HepG2 (cell line): ENCODE measurements around the gene KIF13A. TPM values are rescaled to one million over a fixed set of nuclear protein-coding genes. Genes with fewer than 3 reads are reported as not detected.

ENCODE experiments used
- ATAC-seq: fragments of 200-7000 bp; cut with Tn5 transposase; 3 replicates; pipeline ENCODE4 v1.9.1; 2020; ENCODE audit warnings: mild to moderate bottlenecking, moderate library complexity
- BruUV-seq: library from RNA; stranded (reverse); fragments of 400-500 nt; replicated peaks from 2 replicates; lab custom pipeline; 2021; lab: Mats Ljungman, UMichigan
- CTCF ChIA-PET: fragments of 300-600 bp; formaldehyde crosslinking; extraction: SDS; loops from one replicate; lab custom pipeline; 2021; ENCODE audit warnings: low total read pairs, inconsistent platforms, low intra/inter-chr PET ratio; lab: Yijun Ruan, JAX
- POLR2A ChIA-PET: fragments of 350-600 bp; sonication (Branson Sonifier 250); formaldehyde crosslinking; loops from one replicate; lab custom pipeline; 2020; ENCODE audit warnings: antibody characterized with exemption, inconsistent platforms; lab: Yijun Ruan, JAX
- DNase-seq: peaks from one replicate; pipeline ENCODE4 v3.0.0-alpha.2; 2015; ENCODE audit warnings: low spot score
- FAIRE-seq: peaks from 3 replicates; lab custom pipeline; 2011; peaks lifted over from hg19 to GRCh38; lab: Jason Lieb, UNC
- H2AFZ ChIP-seq: one replicate; pipeline ENCODE4 v1.6.1; 2011; ENCODE audit warnings: low read length, inconsistent platforms
- H3K27ac ChIP-seq: fragments of 300-600 bp; 3 replicates; pipeline ENCODE4 v1.8.0; 2011; ENCODE audit warnings: mixed run types, mild to moderate bottlenecking, mixed read lengths, low read length, inconsistent platforms; ENCODE audit not compliant: insufficient read depth; ENCODE audit errors: extremely low read length
- H3K27me3 ChIP-seq, 2 experiments: fragments of 200-600 bp in 1 of 2; 2 replicates in 1 of 2; 3 replicates in 1 of 2; pipeline versions ENCODE4 v1.6.0 to v1.8.0; 2011; ENCODE audit warnings: low read length in 2 of 2, mild to moderate bottlenecking in 2 of 2, moderate library complexity in 2 of 2, inconsistent platforms in 1 of 2; ENCODE audit not compliant: insufficient read depth in 2 of 2, control insufficient read depth in 1 of 2
- H3K36me3 ChIP-seq, 2 experiments: fragments of 200-600 bp in 1 of 2; replicated peaks in 1 of 2; 2 replicates in 1 of 2; 3 replicates in 1 of 2; pipeline versions ENCODE4 v1.5.1 to v1.8.0; 2011; ENCODE audit warnings: low read length in 2 of 2, inconsistent platforms in 1 of 2; ENCODE audit not compliant: insufficient read depth in 2 of 2, control insufficient read depth in 1 of 2
- H3K4me1 ChIP-seq: 2 replicates; pipeline ENCODE4 v1.5.1; 2012; ENCODE audit warnings: low read length, inconsistent platforms; ENCODE audit not compliant: insufficient read depth
- H3K4me2 ChIP-seq: 2 replicates; pipeline ENCODE4 v1.6.0; 2011; ENCODE audit warnings: low read depth, low read length, inconsistent platforms
- H3K4me3 ChIP-seq, 3 experiments: fragments of 200-600 bp in 1 of 3; sonication (generic), shearing (Covaris generic) in 1 of 3; replicated peaks in 1 of 3; 2 replicates each; pipeline ENCODE4 v1.5.1; 2011 to 2016; ENCODE audit warnings: low read length in 3 of 3, inconsistent platforms in 2 of 3, low read depth in 2 of 3, mild to moderate bottlenecking in 2 of 3, control low read depth in 1 of 3, mixed read lengths in 1 of 3; ENCODE audit not compliant: insufficient read depth in 1 of 3
- H3K79me2 ChIP-seq: one replicate; pipeline ENCODE4 v1.6.1; 2011; ENCODE audit warnings: low read length, inconsistent platforms; ENCODE audit not compliant: insufficient read depth
- H3K9ac ChIP-seq: 2 replicates; pipeline ENCODE4 v1.6.0; 2011; ENCODE audit warnings: mild to moderate bottlenecking, low read depth, low read length, inconsistent platforms; ENCODE audit not compliant: insufficient read depth
- H3K9me3 ChIP-seq: 2 replicates; pipeline ENCODE4 v1.5.1; 2012; ENCODE audit warnings: mild to moderate bottlenecking, low read length
- H4K20me1 ChIP-seq: 2 replicates; pipeline ENCODE4 v1.6.0; 2011; ENCODE audit warnings: inconsistent platforms, mild to moderate bottlenecking, low read length, moderate library complexity; ENCODE audit not compliant: insufficient read depth
- FOXK2 ChIP-seq: fragments of 450-650 bp; IDR thresholded peaks from 2 replicates; pipeline ENCODE4 v1.6.1; 2016
- HNF4G ChIP-seq, 2 experiments: sonication (generic) in 1 of 2; formaldehyde crosslinking in 1 of 2; IDR thresholded peaks; 2 replicates each; pipeline versions ENCODE4 v1.4.0 to v1.6.1; 2011 to 2020; ENCODE audit warnings: borderline replicate concordance in 2 of 2, low read depth in 2 of 2, mild to moderate bottlenecking in 2 of 2, low read length in 1 of 2, missing genetic modification reagents in 1 of 2, moderate library complexity in 1 of 2
- HOXA7 ChIP-seq: sonication (generic); formaldehyde crosslinking; IDR thresholded peaks from 2 replicates; pipeline ENCODE4 v1.8.1; 2022; ENCODE audit warnings: mild to moderate bottlenecking, missing genetic modification reagents, moderate library complexity
- PAF1 ChIP-seq: IDR thresholded peaks from 2 replicates; pipeline ENCODE4 v1.6.1; 2016; ENCODE audit warnings: missing genetic modification reagents, missing compliant biosample characterization
- PHB2 ChIP-seq: fragments of 450-650 bp; IDR thresholded peaks from 2 replicates; pipeline ENCODE4 v1.6.1; 2018; ENCODE audit not compliant: partially characterized antibody
- RFX1 ChIP-seq: fragments of 450-650 bp; IDR thresholded peaks from 2 replicates; pipeline ENCODE4 v1.6.1; 2017
- RNF2 ChIP-seq: fragments of 450-650 bp; conservative IDR thresholded peaks from 2 replicates; pipeline ENCODE4 v1.6.1; 2016; ENCODE audit warnings: low read depth
- ZFP90 ChIP-seq: sonication (generic); formaldehyde crosslinking; IDR thresholded peaks from 2 replicates; pipeline ENCODE4 v1.8.0; 2022; ENCODE audit warnings: missing genetic modification reagents, mild to moderate bottlenecking, inconsistent platforms, borderline replicate concordance
- ZNF629 ChIP-seq: sonication (generic); formaldehyde crosslinking; conservative IDR thresholded peaks from 2 replicates; pipeline ENCODE4 v1.5.0; 2020; ENCODE audit warnings: missing genetic modification reagents
- ZNF777 ChIP-seq: sonication (generic); formaldehyde crosslinking; IDR thresholded peaks from 2 replicates; pipeline ENCODE4 v1.4.0; 2020; ENCODE audit warnings: missing genetic modification reagents
- WGBS: methylation state at CpG from one replicate; pipeline ENCODE4 v1.1.6; 2017; ENCODE audit warnings: low lambda C conversion rate; 5-methylcytosine and 5-hydroxymethylcytosine counted together
- in situ Hi-C: cut with HindIII; loops from 2 replicates; pipeline ENCODE4 v1.10.0; 2017; ENCODE audit warnings: low pct_unique_long_range_greater_than_20kb; ENCODE audit not compliant: extremely low pct_ligation_motif_present
- intact Hi-C: fragments of 100-400 bp; cut with micrococcal nuclease; formaldehyde crosslinking; loops from one replicate; pipeline ENCODE4 v1.10.0; 2022; ENCODE audit not compliant: unreplicated experiment
- polyA plus RNA-seq, 8 experiments: library from polyadenylated mRNA; depleted of rRNA in 3 of 8; stranded (reverse) in 7 of 8; unstranded in 1 of 8; fragments of >200 nt; fragmentation: Illumina TruSeq in 4 of 8; extraction: Trizol in 4 of 8; gene quantifications; 2 replicates each; pipeline versions ENCODE4 v1.2.1 to v1.2.3, GENCODE V29; 2011 to 2016; ENCODE audit warnings: low read depth in 4 of 8, missing spikeins in 1 of 8, mixed read lengths in 1 of 8; ENCODE audit not compliant: insufficient read depth in 1 of 8
- total RNA-seq, 5 experiments: library from RNA; depleted of rRNA; stranded (reverse); fragments of >200 nt; fragmentation: Illumina TruSeq; extraction: Trizol; gene quantifications; 2 replicates each; pipeline ENCODE4 v1.2.3, GENCODE V29; 2016; ENCODE audit warnings: low read depth in 1 of 5
- TF ChIP-seq, protein P1 (sequence below): sonication (generic); formaldehyde crosslinking; IDR thresholded peaks from 2 replicates; pipeline ENCODE4 v1.4.0; 2020; ENCODE audit warnings: missing genetic modification reagents, borderline replicate concordance
- TF ChIP-seq, protein P2 (sequence below): sonication (generic); formaldehyde crosslinking; IDR thresholded peaks from 2 replicates; pipeline ENCODE4 v1.4.0; 2020; ENCODE audit warnings: missing genetic modification reagents
- TF ChIP-seq, protein P3 (sequence below): IDR thresholded peaks from 2 replicates; pipeline ENCODE4 v1.6.1; 2016; ENCODE audit warnings: control low read depth

KIF13A gene
- total and polyA plus RNA-seq, 2 of the 13 experiments (the other 11 are each of a cell fraction or from before 2014, with no cell fraction given): 21.1 to 37.2 TPM

DNA sequence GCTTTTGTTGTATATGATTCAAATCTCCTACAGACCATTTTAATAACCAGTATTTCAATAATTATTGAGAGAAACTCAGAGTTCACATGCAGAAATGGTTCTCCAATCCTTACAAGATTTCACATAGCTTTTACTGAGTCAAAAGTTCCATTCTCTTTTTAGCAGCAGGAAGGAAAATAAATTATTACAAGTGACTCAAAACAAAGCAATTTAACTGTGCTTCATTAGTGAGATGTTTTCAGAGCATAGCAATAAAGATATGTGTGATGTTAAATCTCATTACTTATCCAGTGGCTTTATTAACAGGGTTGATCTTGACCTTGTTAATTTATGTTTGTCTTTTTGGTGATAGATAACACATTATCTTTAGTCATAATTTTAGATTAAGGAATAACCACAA, 22.0 kb downstream of the KIF13A start:
- intact Hi-C loops: no loop called here
- Histone ChIP-seq H4K20me1 (no peaks in the 10 kb centered on the region), H3K4me1 (no peaks in the 10 kb centered on the region), H3K4me3 (no peak overlapping the region), H3K27me3 (no peaks in the 10 kb centered on the region), H3K36me3 (0 out of 5 replicates have a peak, but pooled peaks cover 0 to 3% of the 10 kb centered on the region in 2 experiments), H3K9ac (no peak overlapping the region), H3K9me3 (no peaks in the 10 kb centered on the region), H3K27ac (no peak overlapping the region), H3K79me2 (peaks cover 28% of the 10 kb centered on the region), H3K4me2 (no peak overlapping the region), H2AFZ (no peak overlapping the region)
- ATAC-seq (no peak), DNase-seq (no peak), FAIRE-seq (no peak)
- POLR2A ChIA-PET: no interaction called here
- in situ Hi-C loops: no loop called here
- CTCF ChIA-PET: no interaction called here
- TF ChIP-seq PAF1 (no peak), PHB2 (no peak), RNF2 (no peak)
- no TSS peak for BruUV-seq

DNA sequence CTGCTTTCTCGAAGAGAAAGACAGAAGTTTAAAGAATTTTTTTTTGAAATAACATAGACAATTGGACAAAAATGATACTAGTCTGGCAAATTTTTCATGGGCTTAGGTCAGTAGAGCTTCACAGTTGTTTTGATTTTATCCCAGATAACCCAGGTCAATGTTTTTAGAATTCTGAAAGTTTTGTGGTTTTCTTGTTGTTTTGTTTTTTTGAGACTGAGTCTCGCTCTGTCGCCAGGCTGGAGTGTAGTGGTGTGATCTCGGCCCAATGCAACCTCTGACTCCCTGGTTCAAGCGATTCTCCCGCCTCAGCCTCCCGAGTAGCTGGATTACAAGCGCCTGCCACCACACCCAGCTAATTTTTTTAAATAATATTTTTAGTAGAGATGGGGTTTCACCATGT, 22.8 kb downstream of the KIF13A start:
- FAIRE-seq (no peak), DNase-seq (no peak), ATAC-seq (no peak)
- Histone ChIP-seq H3K36me3 (0 out of 5 replicates have a peak, but pooled peaks cover 0 to 3% of the 10 kb centered on the region in 2 experiments), H2AFZ (no peak overlapping the region), H3K9me3 (no peaks in the 10 kb centered on the region), H3K4me1 (no peaks in the 10 kb centered on the region), H3K27ac (no peak overlapping the region), H3K4me3 (no peak overlapping the region), H3K27me3 (no peaks in the 10 kb centered on the region), H3K9ac (no peak overlapping the region), H4K20me1 (no peaks in the 10 kb centered on the region), H3K4me2 (no peak overlapping the region), H3K79me2 (peaks cover 27% of the 10 kb centered on the region)
- in situ Hi-C loops: no loop called here
- CTCF ChIA-PET: no interaction called here
- POLR2A ChIA-PET: no interaction called here
- intact Hi-C loops: no loop called here
- WGBS: 96% methylated on average over 8 of the region's 8 CpGs
- no TSS peak for BruUV-seq
- TF ChIP-seq ZNF777 (CRISPR knock-in tag) (no peak), FOXK2 (no peak), HOXA7 (CRISPR knock-in tag) (no peak), ZNF629 (no peak), HNF4G (IDR thresholded peaks at IDR 0.05; ENCODE audit: borderline replicate concordance, low read depth, low read length) (no peak), HNF4G (CRISPR knock-in tag; IDR thresholded peaks at IDR 0.05; ENCODE audit: borderline replicate concordance, low read depth) (no peak), ZFP90 (CRISPR knock-in tag) (no peak), RFX1 (no peak)
- TF ChIP-seq, protein P1, sequence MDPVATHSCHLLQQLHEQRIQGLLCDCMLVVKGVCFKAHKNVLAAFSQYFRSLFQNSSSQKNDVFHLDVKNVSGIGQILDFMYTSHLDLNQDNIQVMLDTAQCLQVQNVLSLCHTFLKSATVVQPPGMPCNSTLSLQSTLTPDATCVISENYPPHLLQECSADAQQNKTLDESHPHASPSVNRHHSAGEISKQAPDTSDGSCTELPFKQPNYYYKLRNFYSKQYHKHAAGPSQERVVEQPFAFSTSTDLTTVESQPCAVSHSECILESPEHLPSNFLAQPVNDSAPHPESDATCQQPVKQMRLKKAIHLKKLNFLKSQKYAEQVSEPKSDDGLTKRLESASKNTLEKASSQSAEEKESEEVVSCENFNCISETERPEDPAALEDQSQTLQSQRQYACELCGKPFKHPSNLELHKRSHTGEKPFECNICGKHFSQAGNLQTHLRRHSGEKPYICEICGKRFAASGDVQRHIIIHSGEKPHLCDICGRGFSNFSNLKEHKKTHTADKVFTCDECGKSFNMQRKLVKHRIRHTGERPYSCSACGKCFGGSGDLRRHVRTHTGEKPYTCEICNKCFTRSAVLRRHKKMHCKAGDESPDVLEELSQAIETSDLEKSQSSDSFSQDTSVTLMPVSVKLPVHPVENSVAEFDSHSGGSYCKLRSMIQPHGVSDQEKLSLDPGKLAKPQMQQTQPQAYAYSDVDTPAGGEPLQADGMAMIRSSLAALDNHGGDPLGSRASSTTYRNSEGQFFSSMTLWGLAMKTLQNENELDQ (CRISPR knock-in tag): no peak
- TF ChIP-seq, protein P2, sequence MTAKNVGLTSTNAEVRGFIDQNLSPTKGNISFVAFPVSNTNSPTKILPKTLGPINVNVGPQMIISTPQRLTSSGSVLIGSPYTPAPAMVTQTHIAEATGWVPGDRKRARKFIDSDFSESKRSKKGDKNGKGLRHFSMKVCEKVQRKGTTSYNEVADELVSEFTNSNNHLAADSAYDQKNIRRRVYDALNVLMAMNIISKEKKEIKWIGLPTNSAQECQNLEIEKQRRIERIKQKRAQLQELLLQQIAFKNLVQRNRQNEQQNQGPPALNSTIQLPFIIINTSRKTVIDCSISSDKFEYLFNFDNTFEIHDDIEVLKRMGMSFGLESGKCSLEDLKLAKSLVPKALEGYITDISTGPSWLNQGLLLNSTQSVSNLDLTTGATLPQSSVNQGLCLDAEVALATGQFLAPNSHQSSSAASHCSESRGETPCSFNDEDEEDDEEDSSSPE (CRISPR knock-in tag): no peak
- TF ChIP-seq, protein P3, sequence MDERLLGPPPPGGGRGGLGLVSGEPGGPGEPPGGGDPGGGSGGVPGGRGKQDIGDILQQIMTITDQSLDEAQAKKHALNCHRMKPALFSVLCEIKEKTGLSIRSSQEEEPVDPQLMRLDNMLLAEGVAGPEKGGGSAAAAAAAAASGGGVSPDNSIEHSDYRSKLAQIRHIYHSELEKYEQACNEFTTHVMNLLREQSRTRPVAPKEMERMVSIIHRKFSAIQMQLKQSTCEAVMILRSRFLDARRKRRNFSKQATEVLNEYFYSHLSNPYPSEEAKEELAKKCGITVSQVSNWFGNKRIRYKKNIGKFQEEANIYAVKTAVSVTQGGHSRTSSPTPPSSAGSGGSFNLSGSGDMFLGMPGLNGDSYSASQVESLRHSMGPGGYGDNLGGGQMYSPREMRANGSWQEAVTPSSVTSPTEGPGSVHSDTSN (CRISPR knock-in tag): no peak
